Occipital lobe (tissue), 2 donors: Measurements from ENCODE around the gene GMDS. TPM values are rescaled to one million over a fixed set of nuclear protein-coding genes. Genes with fewer than 3 reads are reported as not detected.
A peak's percentile ranks its signal among the peaks of the same experiment; 100 is the strongest.

Experiments used
- DNase-seq: peaks from one replicate; lab custom pipeline; 2025; lab: John Stamatoyannopoulos, UW
- total RNA-seq: library from RNA; depleted of rRNA; stranded (reverse); fragments of >200 nt; gene quantifications from one replicate; pipeline ENCODE4 v1.2.3, GENCODE V29; 2014

Gene GMDS
- total RNA-seq, 1 donor from 2014 or later, result 6.1 TPM

- no peak for DNase-seq
These were observed 338.8 kb downstream of the GMDS start for GRCh38 chr6:1906609-1907008.

- no peak for DNase-seq
These were observed 339.4 kb downstream of the GMDS start for GRCh38 chr6:1906014-1906413.

- DNase-seq, result no peak
These were observed 340.5 kb downstream of the GMDS start for GRCh38 chr6:1904898-1905297.

- no peak for DNase-seq
These were observed 341.0 kb downstream of the GMDS start for GRCh38 chr6:1904466-1904799.

- no peak for DNase-seq
These were observed 341.5 kb downstream of the GMDS start for GRCh38 chr6:1903780-1904465.

- DNase-seq, result no peak
These were observed 343.8 kb downstream of the GMDS start for GRCh38 chr6:1901556-1901955.

- DNase-seq, result no peak
These were observed 348.5 kb downstream of the GMDS start for GRCh38 chr6:1896897-1897296.

- no peak for DNase-seq
These were observed 349.7 kb downstream of the GMDS start for GRCh38 chr6:1895721-1896120.

- DNase-seq, result no peak
These were observed 350.5 kb downstream of the GMDS start for GRCh38 chr6:1894954-1895353.

- DNase-seq, result no peak
These were observed 351.8 kb downstream of the GMDS start for GRCh38 chr6:1893470-1894130.

- DNase-seq, result no peak
These were observed 352.7 kb downstream of the GMDS start for GRCh38 chr6:1892716-1893115.

GRCh38 chr6:1890987-1891386 lies 354.4 kb downstream of the GMDS start:
- DNase-seq, result no peak

- DNase-seq, result no peak
These were observed 355.3 kb downstream of the GMDS start for GRCh38 chr6:1890071-1890470.

GRCh38 chr6:1885576-1886011 lies 359.8 kb downstream of the GMDS start:
- no peak for DNase-seq

GRCh38 chr6:1884313-1884712 lies 361.1 kb downstream of the GMDS start:
- no peak for DNase-seq

- no peak for DNase-seq
These were observed 367.1 kb downstream of the GMDS start for GRCh38 chr6:1878330-1878729.

GRCh38 chr6:1873781-1874180 lies 371.6 kb downstream of the GMDS start:
- peak; percentile 10 for DNase-seq

- DNase-seq, result no peak
These were observed 372.7 kb downstream of the GMDS start for GRCh38 chr6:1872649-1873131.

GRCh38 chr6:1871724-1872315 lies 373.6 kb downstream of the GMDS start:
- no peak for DNase-seq

GRCh38 chr6:1870932-1871331 lies 374.5 kb downstream of the GMDS start:
- no peak for DNase-seq

- no peak for DNase-seq
These were observed 375.2 kb downstream of the GMDS start for GRCh38 chr6:1870251-1870650.

- no peak for DNase-seq
These were observed 375.6 kb downstream of the GMDS start for GRCh38 chr6:1869769-1870168.

- no peak for DNase-seq
These were observed 376.1 kb downstream of the GMDS start for GRCh38 chr6:1869308-1869707.
